ENCODE measurements around the gene IP6K3.

Gene IP6K3

DNA sequence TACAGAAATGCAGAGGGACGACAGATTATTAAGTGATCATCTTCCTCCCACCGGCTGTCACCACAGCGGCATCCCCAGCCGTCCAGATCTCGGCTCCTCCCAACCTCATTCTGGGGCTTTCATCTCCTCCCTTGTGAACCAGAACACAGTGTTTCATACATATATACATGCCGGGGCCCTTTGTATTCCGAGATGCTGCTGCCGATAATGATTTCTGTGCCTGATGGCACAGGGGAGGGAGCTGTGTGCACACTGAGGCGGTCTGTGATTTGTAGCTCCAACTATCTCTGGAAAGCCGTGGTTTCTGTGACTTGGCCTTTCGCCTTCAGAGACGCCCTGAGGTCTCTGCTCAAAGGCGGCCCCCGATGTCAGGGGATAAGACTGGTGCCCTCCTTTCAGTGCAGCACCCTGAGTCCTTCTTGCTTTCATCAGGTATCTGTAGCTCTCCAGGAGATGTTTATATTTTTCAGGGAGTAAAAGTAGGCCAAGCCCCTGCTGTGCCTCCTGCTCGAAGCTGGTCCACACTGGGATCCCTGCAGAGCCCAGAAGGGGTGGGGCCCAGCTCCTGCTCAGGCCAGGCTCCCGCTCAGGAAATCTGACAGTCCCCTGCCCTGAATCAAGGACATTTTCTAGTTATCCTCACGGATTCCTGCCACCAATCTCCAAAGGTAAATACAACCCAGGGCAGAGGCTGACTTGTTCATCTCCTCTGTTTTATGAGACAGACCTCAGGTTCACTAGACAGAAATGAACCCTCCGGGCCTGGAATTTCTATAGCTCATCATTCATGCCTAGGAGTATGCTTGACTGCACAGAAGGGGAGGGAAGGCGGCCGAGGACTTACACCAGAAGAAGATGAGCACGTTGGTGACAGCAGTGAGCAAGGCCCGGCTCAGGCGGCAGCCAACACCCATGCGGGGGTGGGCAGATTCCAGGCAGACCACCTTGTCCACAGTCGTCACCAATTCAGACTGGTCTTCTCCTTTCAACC is 31.0 kb upstream of the IP6K3 start:
- no peak for DNase-seq (ENCODE audit: low read depth, low spot score)

DNA sequence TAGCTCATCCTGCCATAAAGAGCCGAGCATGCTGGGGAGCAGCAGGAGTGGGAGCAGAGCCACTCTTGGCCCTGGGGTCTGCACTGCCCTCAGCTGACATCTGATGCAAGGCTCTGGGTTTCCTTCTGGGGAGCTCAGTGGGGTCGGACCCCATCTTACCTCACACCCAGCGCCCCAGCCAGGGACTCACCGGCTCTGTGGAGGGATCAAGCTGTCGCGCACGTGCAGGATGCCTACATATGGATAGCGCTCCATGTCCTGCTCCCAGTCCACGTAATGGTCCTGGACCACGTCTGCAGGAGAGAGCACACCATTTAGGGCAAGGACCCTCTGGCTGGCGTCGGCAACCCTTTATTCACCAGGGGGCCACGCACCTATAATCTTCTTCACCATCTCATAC is 30.1 kb upstream of the IP6K3 start:
- DNase-seq (ENCODE audit: low read depth, low spot score), result no peak

DNA sequence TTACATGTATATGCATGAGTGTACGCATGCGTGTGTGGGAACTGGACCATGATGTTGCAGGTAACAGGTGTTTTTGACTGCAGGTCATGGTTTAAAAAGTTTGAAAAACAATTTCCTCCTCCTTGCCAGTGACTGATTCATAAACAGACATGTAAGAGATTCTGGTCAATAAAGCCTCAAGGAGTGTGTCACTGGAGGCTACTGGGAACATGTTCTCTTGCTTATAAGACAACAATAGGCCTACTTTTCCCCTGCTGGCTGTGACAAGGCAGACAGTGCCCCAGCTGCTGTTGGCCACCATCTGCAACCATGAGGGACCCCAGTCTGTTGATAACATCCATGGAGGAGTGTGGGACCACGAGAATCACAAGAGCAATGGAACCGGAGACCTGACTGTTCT is 29.5 kb upstream of the IP6K3 start:
- no peak for DNase-seq (ENCODE audit: low read depth, low spot score)

DNA sequence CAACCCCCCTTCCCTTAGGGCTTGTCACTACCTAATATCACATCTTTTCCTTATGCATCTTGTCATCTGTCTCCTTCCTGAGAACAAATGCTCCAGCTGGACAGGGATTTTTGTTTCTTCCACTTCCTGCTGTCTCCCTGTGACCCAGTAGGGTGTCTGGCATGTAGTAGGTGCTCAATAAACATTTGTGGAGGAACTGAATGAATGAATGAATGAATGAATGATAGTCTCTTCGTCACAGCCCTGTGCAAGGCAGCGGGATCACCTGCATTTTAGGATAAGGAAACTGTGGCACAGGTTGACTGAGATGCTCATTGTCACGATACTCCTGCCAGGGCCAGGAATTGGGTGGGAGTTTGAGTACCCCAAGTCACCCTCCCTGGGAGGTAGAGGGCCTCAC is 28.1 kb upstream of the IP6K3 start:
- no peak for DNase-seq (ENCODE audit: low read depth, low spot score)

DNA sequence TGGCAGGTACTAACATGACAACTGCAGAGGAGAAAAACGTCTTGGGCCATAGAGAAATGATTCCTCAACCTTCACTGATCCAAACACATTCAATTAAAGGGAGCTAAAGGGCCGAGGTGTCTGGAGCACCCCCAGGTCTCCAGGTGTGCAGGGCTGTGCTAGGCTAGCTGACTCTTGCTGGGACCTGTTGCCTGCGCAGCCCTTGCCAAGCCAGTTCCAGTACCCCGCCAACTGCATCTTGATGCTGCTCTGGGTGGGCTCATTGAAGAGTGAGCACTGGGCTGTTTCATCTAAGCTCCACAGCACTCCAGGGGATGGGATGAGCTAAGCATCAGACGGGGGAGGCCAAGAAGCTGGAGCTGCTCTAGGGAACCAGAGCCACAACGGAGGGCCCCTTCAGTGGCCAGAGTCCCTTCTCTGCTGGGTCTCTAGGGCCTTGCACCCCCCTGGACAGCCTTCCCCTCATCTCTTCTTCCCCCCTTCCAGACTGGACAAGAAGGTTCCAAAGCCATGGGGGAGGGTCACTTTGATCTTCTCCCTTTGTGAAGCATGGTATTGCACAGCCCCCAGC is 26.3 kb upstream of the IP6K3 start:
- no peak for DNase-seq (ENCODE audit: low read depth, low spot score)

DNA sequence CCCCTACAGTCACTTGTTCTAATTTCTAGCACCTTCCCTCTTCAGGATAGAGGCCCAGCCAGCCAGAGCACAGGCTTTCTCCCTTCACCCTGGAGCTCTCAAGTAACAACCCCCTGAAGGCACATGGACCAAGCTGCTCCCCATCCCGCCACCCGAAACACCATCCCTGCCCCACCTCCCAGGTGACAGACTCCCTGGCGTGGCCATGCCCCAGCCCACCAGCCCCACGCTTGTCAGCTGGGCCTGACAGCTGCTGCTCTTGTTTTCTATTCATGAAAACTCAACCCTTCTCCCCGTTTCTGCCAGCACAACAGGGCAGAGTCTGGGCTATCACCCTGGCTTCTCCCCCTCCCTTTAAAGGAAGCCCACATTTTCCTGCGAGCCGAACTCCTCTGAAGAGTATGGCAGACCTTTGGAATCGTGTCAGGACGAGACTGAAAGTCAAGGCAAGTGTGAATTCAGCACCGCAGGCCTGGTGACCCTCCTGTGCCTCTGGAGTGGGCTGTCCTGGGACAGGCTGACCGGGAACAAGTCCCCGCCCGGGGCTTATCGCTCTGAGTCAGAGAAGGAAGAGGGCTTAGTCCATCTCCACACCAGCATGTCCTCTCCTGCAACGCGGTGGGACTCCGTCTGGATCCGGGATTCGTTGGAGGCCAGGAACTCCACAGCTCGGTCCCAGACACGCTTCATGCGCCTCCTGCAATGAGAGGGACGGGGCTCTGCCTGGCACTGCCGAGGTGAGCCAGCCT is 25.6 kb upstream of the IP6K3 start:
- no peak for DNase-seq (ENCODE audit: low read depth, low spot score)

DNA sequence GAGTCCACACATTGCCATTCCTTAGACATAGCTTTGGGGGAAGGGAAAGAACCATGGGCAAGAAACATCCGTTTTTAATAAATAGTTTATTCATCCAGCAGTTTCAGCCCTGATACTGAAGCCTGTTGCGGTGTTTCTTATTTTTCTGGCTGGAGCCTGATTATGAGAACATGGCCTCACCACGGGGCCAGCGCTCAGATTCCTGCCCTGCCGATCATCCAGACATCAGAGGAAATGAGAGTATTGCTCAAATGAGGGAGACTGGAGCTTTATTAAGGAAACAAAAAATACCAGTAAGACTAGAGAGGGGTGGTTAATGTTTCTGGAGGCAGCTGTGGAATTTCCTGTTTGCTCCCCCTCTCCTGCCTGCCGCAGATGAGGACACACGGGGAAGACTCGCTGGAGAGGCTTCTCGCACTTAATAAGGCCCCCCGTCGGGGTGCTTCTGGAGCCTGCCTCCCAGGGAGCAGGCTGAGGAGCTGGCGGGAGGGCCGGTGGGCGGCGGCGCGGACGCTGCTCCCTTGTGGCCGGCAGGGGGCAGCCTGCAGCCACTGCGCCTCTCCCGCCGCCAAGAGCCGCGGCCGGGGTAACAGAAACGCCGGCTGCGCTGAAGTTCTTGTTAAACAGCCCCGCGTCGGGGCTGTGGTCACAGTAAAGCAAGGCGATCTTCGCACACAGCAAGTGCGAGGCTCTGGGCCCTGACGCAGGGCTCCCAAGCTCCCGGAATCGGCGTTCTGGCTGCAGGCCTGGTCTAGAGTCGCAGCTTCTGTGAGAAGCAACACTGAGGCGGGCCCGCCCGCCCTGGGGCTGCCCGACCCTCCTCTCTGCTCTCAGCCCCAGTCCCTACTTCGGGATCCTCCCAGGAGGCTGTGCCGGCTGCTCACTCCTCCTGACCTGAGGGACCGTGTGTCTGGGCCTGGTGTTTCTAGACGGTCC is 24.7 kb upstream of the IP6K3 start:
- peak; percentile 90 for DNase-seq (ENCODE audit: low read depth, low spot score)

DNA sequence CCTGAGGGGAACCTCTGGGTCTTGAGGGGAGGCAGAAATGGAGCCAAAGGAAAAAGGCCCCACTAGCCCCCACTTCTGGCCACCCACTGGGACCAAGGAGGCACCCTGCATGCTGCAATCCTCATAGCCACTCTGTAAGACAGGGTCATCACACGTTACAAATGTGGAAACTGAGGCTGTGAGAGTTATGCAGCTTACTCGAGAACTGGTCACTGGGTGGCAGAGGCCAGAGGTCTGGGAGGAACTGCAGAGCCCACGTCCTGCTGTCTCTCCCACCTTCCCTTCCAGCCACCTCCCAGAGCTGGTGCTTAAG is 24.1 kb upstream of the IP6K3 start:
- DNase-seq (ENCODE audit: low read depth, low spot score), result no peak

DNA sequence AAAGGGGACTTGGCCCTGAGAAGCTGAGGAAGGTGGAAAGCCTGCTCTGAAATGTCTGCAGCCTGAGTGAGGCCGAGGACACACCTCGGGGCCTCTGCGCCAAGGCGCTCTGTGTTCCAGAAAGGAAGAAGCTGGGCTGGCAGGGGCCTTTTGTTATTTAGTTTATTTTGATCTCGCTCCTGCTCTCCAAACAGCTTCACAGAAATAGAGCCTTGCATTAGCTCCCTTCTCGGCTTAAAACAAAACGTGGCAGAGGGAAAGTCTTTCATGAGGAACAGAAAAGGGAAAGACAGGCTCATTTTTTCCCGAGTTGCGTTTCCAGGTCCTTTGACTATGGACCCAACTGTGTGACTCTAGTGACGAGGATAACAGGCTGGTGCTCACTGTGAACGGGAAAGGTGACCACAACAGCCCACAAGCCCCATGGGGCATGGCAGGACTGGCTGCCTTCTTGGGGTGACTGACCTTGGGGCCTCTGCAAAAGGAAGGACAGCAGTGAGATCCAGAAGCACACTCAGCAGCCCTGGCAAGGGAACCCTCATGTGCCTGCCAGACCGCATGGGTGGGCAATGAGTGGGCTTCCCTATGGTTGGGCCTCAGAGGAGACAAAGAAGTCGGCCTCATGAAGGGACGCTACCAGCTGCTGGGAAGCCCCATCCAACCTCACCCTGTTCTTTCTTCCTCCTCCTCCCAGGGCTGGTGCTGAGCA is 23.6 kb upstream of the IP6K3 start:
- DNase-seq (ENCODE audit: low read depth, low spot score), result no peak

DNA sequence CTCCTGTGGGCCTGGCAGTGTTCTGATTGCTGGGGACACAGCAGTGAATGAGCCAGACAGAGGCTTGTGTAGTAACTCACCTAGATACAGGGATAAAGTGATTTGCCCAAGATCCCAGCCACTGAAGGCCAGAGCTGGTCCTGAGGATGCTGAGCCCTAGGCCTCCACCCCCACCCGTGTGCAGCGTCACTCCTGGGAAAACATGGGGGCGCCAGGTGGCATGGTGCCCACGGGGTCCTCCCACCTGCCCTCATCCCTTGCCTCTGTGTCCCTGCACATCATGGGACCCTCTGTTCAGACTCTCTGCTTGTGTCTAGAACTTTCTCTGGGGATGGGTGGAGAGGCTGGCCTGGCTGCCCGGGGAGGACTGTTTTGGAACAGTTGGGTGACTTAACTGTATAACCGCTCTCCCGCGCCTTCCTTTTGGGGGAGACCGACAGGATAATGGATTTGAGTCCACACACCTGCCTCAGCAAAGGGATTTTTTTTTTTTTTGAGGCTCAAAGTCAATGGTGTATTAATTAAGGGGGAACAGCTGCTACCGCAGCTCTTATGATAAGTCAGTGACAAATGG is 22.6 kb upstream of the IP6K3 start:
- no peak for DNase-seq (ENCODE audit: low read depth, low spot score)

DNA sequence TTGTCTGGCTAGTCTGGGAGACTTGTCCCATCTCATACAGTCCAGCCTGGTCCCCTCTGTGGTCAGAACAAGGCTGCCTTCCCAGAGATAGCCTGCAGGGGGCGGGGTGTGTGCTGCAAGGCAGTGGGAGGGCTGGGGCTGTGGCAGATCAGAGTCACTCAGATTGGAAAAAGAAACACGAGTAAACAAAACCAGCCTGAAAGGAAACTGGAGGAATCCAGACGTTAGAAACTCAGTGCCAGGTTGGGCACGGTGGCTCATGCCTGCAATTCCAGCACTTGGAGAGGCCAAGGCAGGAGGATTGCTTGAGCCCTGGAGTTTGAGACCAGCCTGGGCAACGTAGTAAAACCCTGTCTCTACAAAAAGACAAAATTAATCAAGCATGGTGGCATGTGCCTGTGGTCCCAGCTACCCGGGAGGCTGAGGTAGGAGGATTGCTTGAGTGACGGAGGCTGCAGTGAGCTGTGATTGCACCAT is 22.0 kb upstream of the IP6K3 start:
- DNase-seq (ENCODE audit: low read depth, low spot score), result no peak

DNA sequence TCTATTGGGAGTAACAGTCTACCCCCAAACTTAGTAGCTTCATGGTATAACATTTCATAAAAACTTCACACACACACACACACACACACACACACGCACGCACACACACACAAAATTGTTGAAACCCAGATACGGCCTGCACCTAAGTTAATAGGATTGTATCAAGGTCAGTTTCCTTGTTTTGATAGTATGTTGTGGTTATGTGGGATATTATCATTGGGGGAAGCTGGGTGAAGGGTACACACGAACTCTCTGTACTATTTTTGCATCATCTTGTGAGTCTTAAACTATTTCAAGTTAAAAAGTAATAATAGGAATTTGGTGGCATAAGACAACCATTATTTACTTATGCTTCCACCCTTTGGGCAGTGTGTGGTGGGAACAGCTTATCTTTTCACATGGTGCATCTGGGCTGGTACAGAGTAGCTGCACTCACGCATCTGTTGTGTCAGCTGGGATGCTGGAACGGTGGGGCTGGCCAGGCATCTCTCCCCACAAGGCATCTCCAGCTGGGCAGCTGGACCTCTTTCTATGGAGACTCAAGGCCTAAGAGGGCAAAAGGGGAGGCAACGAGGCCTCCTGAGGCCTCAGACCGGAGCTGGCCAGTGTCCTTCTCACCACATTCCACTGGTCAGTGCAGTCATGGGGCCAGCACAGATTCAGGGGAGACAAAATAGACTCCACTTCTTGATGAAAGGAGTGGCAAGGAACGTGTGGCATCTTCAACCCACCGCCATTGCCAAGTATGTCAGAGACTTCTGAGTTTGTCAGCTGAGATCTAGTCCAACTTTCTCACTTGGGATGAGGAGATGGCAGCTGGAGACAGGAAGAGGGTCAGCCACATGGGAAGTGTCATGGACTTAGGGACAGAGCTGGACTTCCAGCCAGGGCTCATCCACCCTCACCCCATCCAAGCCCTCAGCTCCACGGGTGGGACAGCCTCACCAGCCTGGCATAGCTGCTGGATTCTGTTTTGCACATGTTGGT is 20.5 kb upstream of the IP6K3 start:
- DNase-seq (ENCODE audit: low read depth, low spot score), result no peak

DNA sequence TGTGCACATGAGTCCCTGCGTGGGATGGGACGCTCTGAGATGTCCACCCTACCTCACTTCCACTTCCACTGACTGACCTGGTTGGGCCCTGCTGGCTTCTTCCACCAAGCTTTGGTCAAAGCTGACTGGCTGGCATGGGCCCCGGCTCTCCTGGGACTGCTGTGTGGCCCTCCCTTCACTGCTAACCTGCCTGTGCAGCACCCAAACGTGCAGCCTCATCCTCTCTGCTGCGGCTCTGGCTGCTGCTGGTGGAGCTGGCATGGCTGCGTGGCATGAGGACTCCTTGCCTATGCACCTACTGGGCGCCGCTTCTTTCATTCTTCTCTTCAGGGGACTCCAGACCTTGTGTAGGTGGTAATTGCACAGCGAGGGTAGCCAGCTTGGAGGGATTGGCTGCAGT is 18.7 kb upstream of the IP6K3 start:
- DNase-seq (ENCODE audit: low read depth, low spot score), result no peak

DNA sequence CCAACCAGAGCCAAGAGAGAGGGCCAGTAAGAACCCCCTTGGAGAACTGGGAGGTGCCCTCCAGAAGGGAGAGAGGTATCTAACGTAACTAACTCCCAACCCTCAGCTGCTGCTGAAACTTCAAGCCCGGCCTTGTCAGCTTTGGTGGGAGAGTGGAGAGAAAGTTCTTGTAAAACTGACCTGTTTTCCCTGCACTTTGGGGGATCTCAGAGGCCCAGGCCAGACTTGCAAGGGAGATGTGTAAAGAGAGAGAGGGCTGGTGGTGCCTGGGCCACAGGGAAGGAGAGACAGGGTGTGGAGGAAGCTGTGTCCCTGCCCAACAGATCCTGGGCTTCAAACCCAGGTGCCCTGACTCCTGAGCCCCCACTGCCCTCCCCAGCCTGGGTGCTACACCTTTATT is 17.3 kb upstream of the IP6K3 start:
- no peak for DNase-seq (ENCODE audit: low read depth, low spot score)

DNA sequence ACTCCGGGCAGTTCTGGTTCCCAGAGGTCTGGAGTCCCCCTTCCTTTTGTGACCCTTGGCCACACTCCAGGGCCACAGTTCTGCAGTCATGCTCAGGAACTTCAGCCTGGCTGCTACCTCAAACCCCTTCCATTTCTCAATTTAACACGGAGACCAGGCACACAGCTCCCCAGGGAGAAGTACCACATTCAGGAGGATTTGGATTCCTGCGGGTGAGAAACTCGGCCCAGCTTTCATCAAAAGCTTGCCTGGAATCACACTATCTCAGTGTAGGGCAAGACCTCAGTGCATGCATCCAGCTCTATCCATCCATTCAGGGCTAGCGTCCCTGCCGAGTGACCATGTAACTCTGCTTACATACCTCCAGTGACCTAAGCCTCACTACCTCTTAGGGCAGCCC is 16.8 kb upstream of the IP6K3 start:
- no peak for DNase-seq (ENCODE audit: low read depth, low spot score)

DNA sequence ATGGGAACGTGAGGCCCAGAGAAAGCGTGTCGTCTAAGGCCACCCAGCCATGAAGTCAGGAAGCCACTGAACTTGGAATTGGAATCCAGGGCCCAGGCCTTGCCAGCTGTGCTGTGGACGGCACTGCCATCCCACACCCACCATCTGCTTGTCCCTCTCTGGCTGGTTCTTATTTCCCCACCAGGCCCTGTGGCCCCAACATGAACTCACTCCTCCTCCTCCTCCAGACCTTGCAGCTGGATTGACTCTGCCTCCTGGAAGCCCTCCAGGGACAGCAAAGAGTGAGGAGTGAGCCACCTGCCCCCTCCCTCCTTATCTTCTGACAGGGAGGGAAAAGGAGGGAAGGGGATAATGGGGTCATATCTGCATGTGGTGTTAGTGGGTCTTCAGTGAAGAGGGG is 16.0 kb upstream of the IP6K3 start:
- DNase-seq (ENCODE audit: low read depth, low spot score), result no peak

DNA sequence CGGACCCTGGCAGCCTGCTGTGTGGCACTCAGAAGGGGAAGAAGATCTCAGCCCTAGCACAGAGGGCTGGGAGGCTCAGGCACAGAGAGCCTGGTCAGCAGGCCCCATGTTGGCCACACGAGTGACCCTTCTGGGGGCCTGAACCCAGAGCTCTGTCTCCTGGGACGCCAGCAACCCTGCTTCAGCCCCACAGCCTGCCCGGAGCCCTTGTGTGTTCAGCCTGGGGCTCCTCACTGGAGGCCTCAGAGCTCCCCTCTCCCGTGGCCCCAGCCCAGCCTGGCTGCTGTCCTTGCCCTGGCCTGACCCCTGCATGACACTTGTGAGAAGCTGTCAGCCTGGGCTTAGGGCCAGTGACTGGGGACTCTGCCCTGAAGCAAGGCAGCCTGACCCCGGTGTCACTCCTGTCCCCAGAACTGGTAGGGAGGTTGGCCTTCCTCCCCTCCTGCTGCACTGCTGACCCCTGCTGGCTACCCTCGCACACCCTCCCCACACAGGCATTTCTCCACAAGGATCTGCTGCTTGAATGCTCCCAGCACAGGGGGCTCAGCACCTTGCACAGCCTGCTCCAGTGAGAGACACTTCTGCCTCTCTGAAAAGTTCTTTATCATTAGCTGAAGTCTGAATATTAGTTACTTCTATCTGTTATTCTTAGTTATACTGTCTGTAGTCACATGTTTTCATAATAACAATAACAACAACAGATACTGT is 15.4 kb upstream of the IP6K3 start:
- DNase-seq (ENCODE audit: low read depth, low spot score), result no peak

DNA sequence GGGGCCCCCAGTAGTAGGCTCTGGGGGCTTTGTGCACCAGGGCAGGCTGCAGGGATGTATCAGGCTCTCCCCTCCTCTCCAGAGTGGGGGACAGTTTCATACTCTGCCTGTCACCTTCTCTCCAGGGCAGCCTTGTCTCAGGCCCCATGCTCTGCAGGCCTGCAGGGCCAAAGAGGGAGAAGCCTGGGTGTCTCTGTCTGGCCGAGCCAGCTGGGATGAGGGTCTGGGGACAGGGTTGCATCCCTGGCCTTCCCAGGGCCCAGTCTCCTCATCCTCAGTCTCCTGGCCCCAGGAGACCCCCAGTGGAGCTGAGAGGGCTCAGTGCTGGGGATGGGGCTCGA is 14.8 kb upstream of the IP6K3 start:
- no peak for DNase-seq (ENCODE audit: low read depth, low spot score)
